Neural progenitor cell (in vitro differentiated cells): ENCODE results near the gene TAOK1.

Experiments used
- EZH2 ChIP-seq: fragments of 200-600 bp; sonication (generic); IDR thresholded peaks from 2 replicates; pipeline ENCODE4 v1.6.1; 2017; ENCODE audit warnings: antibody characterized with exemption, mild to moderate bottlenecking, moderate library complexity
- EZH2phosphoT487 ChIP-seq: fragments of 200-600 bp; sonication (generic); IDR thresholded peaks from 2 replicates; pipeline ENCODE4 v1.6.1; 2017; ENCODE audit warnings: antibody characterized with exemption
- TF ChIP-seq, protein P1 (sequence below): fragments of 200-600 bp; sonication (generic); IDR thresholded peaks from 2 replicates; pipeline ENCODE4 v1.5.1; 2017; ENCODE audit warnings: antibody characterized with exemption, mild to moderate bottlenecking

DNA sequence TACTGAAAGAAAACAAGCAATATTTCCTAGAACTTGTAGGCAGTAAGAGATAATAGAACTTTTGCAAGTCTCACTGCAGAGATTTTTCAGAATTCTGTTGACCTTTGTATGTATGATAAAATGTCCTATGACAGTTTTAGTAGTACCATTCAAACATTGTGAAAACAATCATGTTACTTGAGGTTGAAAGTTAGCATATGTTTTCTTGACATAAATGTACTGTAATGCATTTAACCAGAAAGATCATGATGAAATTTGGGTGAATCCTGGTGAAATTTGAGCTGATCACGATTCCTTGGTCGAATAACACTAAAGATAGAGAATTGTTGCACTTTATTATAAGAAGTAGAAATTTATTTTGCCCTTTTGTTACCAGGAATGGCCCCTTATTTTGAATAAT is 85.7 kb downstream of the TAOK1 start:
- TF ChIP-seq, protein P1, sequence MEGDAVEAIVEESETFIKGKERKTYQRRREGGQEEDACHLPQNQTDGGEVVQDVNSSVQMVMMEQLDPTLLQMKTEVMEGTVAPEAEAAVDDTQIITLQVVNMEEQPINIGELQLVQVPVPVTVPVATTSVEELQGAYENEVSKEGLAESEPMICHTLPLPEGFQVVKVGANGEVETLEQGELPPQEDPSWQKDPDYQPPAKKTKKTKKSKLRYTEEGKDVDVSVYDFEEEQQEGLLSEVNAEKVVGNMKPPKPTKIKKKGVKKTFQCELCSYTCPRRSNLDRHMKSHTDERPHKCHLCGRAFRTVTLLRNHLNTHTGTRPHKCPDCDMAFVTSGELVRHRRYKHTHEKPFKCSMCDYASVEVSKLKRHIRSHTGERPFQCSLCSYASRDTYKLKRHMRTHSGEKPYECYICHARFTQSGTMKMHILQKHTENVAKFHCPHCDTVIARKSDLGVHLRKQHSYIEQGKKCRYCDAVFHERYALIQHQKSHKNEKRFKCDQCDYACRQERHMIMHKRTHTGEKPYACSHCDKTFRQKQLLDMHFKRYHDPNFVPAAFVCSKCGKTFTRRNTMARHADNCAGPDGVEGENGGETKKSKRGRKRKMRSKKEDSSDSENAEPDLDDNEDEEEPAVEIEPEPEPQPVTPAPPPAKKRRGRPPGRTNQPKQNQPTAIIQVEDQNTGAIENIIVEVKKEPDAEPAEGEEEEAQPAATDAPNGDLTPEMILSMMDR, result no peak
- TF ChIP-seq EZH2 (no peak), EZH2phosphoT487 (no peak)
